Spleen (tissue), 11 donors: ENCODE data around the gene BMP6. TPM values are rescaled to one million over a fixed set of nuclear protein-coding genes. Genes with fewer than 3 reads are reported as not detected.

Source experiments
- DNase-seq: peaks from one replicate; pipeline ENCODE4 v3.0.0-alpha.2; 2020
- H3K27ac ChIP-seq, 8 donors: fragments of 200-600 bp; sonication (generic) in 7 of 8; 1 replicate in 4 of 8; 2 replicates in 4 of 8; pipeline versions ENCODE4 v1.5.0 to v1.8.0; 2016 to 2021; ENCODE audit warnings: inconsistent platforms in 4 of 8, mild to moderate bottlenecking in 4 of 8, moderate library complexity in 1 of 8
- H3K27me3 ChIP-seq, 7 donors: fragments of 200-600 bp; sonication (generic) in 6 of 7; replicated peaks in 1 of 7; 1 replicate in 4 of 7; 2 replicates in 3 of 7; pipeline versions ENCODE4 v1.5.0 to v1.8.0; 2016 to 2021; ENCODE audit warnings: inconsistent platforms in 3 of 7, mild to moderate bottlenecking in 1 of 7
- H3K36me3 ChIP-seq, 6 donors: fragments of 200-600 bp; sonication (generic) in 5 of 6; 1 replicate in 4 of 6; 2 replicates in 2 of 6; pipeline versions ENCODE4 v1.5.0 to v1.8.0; 2016 to 2021; ENCODE audit warnings: inconsistent platforms in 2 of 6
- H3K4me1 ChIP-seq, 6 donors: fragments of 200-600 bp; sonication (generic) in 5 of 6; 1 replicate in 3 of 6; 2 replicates in 3 of 6; pipeline versions ENCODE4 v1.5.0 to v1.8.0; 2016 to 2021; ENCODE audit warnings: inconsistent platforms in 3 of 6
- H3K4me3 ChIP-seq, 8 donors: fragments of 200-600 bp; sonication (generic) in 7 of 8; 1 replicate in 4 of 8; 2 replicates in 4 of 8; pipeline versions ENCODE4 v1.5.0 to v1.8.0; 2016 to 2021; ENCODE audit warnings: inconsistent platforms in 4 of 8, mild to moderate bottlenecking in 4 of 8, moderate library complexity in 2 of 8
- H3K9me3 ChIP-seq, 8 donors: fragments of 200-600 bp; sonication (generic) in 7 of 8; 1 replicate in 4 of 8; 2 replicates in 4 of 8; pipeline versions ENCODE4 v1.5.0 to v1.8.0; 2016 to 2021; ENCODE audit warnings: inconsistent platforms in 4 of 8
- POLR2A ChIP-seq, 3 donors: fragments of 450-650 bp; IDR thresholded peaks; one replicate each; pipeline ENCODE4 v1.5.1; 2017; ENCODE audit warnings: antibody characterized with exemption in 3 of 3, mild to moderate bottlenecking in 1 of 3
- POLR2AphosphoS5 ChIP-seq, 3 donors: sonication (generic); formaldehyde crosslinking; IDR thresholded peaks; one replicate each; pipeline ENCODE4 v1.5.1; 2017; ENCODE audit warnings: antibody characterized with exemption in 3 of 3
- WGBS, 5 donors: extraction: QIAGEN DNeasy Blood & Tissue Kit in 3 of 5; methylation state at CpG; one replicate each; pipeline versions ENCODE4 v1.1.5 to v1.1.7; 2013 to 2018; 5-methylcytosine and 5-hydroxymethylcytosine counted together
- intact Hi-C: fragments of 100-400 bp; cut with DNase I; formaldehyde crosslinking; loops from one replicate; pipeline ENCODE4 v1.15.0; 2023; ENCODE audit warnings: low total_unique reads
- polyA plus RNA-seq, 3 donors: library from polyadenylated mRNA; stranded (reverse); fragments of 200-250 nt; gene quantifications; one replicate each; pipeline ENCODE4 v1.2.1, GENCODE V29; 2013
- total RNA-seq, 7 donors: library from RNA; depleted of rRNA in 3 of 7; stranded (reverse); fragments of >200 nt in 3 of 7; fragmentation: NEBNext Ultra II Directional in 4 of 7; extraction: Animal tissue kit (Norgen Biotek cat#: 25700) in 4 of 7; gene quantifications; one replicate each; pipeline versions ENCODE4 v1.1.0 to v1.2.1, GENCODE V29; 2016 to 2021
- TF ChIP-seq, protein P1 (sequence below), 11 experiments: fragments of 200-600 bp in 7 of 11; fragments of 450-650 bp in 4 of 11; sonication (generic) in 4 of 11; IDR thresholded peaks in 8 of 11; conservative IDR thresholded peaks in 3 of 11; 1 replicate in 7 of 11; 2 replicates in 4 of 11; pipeline versions ENCODE4 v1.4.0 to v1.8.0; 2016 to 2021; ENCODE audit warnings: antibody characterized with exemption in 11 of 11, inconsistent platforms in 4 of 11, mild to moderate bottlenecking in 1 of 11
- donor health status: healthy with polysubstance abuse.
- donor health status: DM: no; HTN: no; CAD: no; lungs with moderate emphysema.
- donor health status: DM: no; HTN: no; CAD: no.
- donor health status: Bipolar disorder and iron deficiency.
- donor health status: healthy.
- donor health status: DM: no; HTN: no; CAD: no.
- donor health status: DM: yes; HTN: yes; CAD: no.

Gene BMP6
- total and polyA plus RNA-seq, 10 donors, result 0.58 to 6.9 (median 4.8) TPM

DNA sequence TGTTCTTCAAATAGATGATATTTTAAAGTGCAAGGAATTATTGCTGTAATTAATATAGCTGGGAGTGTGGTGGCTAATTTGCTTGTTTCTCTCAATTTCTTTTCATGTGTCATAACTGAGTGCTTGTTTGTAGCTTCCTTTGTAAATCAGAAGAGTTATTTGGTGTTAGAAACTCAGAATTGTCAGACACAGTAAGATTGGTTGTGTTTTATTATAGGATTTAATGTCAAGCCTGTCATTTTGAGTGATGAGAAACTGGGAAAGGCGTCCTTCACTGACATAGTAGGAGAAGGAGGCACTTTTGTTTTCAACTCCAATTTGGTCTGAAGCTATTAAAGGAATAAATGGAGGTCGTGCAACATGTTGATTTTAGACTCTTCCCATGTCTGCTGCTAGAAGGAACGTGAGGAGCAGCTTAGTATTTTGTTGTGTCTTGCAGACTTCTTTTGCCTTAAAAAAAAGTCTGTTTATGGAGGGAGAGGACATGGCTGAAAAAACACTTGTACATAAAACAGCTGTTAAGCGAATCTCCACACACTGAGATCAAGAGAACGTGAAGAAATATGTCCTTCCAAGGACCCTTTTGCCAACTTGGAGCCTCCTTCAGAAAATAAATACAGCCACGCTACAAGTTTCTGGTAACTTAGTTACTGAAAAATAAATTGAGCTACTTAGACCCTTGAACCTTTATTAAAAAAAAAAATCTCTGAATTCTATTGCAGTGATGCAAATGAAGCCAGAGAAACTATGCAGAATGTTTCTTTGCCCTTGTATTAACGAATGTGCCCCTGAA lies 59.5 kb downstream of the BMP6 start:
- WGBS, 5 donors, result 63 to 78% (median 69%) methylated on average over 7 of the region's 7 CpGs
- Histone ChIP-seq H3K27ac (peak overlapping the region in 6 of 8 donors; percentile 17 to 48 (median 31)), H3K27me3 (no peaks in the 10 kb centered on the region), H3K9me3 (no peaks in the 10 kb centered on the region), H3K4me3 (no peak overlapping the region), H3K36me3 (no peaks in the 10 kb centered on the region), H3K4me1 (peaks cover 0 to 22% (median 6%) of the 10 kb centered on the region in 6 donors)
- intact Hi-C loops, result no loop called here
- no peak for DNase-seq
- TF ChIP-seq, protein P1, sequence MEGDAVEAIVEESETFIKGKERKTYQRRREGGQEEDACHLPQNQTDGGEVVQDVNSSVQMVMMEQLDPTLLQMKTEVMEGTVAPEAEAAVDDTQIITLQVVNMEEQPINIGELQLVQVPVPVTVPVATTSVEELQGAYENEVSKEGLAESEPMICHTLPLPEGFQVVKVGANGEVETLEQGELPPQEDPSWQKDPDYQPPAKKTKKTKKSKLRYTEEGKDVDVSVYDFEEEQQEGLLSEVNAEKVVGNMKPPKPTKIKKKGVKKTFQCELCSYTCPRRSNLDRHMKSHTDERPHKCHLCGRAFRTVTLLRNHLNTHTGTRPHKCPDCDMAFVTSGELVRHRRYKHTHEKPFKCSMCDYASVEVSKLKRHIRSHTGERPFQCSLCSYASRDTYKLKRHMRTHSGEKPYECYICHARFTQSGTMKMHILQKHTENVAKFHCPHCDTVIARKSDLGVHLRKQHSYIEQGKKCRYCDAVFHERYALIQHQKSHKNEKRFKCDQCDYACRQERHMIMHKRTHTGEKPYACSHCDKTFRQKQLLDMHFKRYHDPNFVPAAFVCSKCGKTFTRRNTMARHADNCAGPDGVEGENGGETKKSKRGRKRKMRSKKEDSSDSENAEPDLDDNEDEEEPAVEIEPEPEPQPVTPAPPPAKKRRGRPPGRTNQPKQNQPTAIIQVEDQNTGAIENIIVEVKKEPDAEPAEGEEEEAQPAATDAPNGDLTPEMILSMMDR (IDR thresholded peaks at IDR 0.05 in 8 of 11, conservative IDR thresholded peaks at IDR 0.05 in 3 of 11), result no peak
- no peak for TF ChIP-seq POLR2AphosphoS5 (IDR thresholded peaks at IDR 0.05)
- TF ChIP-seq POLR2A (IDR thresholded peaks at IDR 0.05), result no peak

DNA sequence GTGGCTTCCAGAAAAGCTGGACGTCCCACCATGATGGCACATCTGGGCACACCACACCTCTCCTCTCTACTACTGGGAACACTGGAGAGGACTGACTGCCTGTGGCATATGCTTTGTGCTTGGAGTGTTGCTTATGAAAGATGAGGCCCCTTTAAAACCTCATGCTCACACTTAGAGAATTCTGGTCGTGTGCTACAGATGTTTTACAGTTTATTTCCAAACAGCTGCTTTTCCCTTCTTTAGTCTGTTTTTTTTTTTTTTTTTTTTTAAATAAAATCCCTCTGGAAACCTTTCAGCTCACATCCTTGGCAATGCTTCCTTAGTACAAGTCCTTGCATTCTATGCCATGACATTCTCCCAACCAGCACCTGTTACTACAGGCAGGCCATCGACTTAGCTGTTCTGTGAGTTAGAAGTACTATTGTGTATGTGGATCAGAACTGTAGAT lies 60.3 kb downstream of the BMP6 start:
- H3K4me1 ChIP-seq, result peaks cover 0 to 22% (median 6%) of the 10 kb centered on the region in 6 donors
- no peaks in the 10 kb centered on the region for H3K27me3 ChIP-seq
- intact Hi-C loops, result no loop called here
- no peaks in the 10 kb centered on the region for H3K9me3 ChIP-seq
- TF ChIP-seq POLR2A (IDR thresholded peaks at IDR 0.05) (no peak), POLR2AphosphoS5 (IDR thresholded peaks at IDR 0.05) (no peak)
- TF ChIP-seq, protein P1 (IDR thresholded peaks at IDR 0.05 in 8 of 11, conservative IDR thresholded peaks at IDR 0.05 in 3 of 11), result no peak
- no peaks in the 10 kb centered on the region for H3K36me3 ChIP-seq
- H3K4me3 ChIP-seq, result no peak overlapping the region
- no peak for DNase-seq
- 70 to 78% (median 75%) methylated on average over 3 of the region's 3 CpGs for whole genome bisulfite sequencing, 5 donors
- peak overlapping the region in 5 of 8 donors; percentile 10 to 48 (median 31) for H3K27ac ChIP-seq

DNA sequence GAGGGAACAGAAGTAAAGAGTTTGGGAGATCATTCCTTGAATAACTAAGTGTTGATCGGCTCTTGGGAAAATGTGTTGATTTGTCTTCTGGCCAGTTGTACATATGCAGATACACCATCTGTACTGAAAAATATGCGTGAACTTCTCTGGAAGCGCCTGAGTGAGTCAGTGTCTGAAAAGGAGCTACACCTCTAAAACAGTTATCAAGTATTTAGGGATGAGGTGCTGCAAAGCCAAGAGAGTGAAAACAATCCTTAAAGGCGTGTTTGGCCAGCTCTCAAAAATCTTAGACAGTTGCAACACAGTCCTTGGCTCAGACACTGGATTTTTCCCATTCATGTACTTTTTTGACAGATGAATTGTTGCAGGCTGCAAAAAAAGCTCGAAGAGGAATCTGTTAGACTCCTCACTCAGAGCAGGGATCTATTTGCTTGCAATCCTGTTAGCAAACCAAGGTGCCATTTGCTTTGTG lies 61.3 kb downstream of the BMP6 start:
- DNase-seq, result no peak
- TF ChIP-seq, protein P1 (IDR thresholded peaks at IDR 0.05 in 8 of 11, conservative IDR thresholded peaks at IDR 0.05 in 3 of 11), result no peak
- TF ChIP-seq POLR2AphosphoS5 (IDR thresholded peaks at IDR 0.05), result peak in 1 of 3 donors; percentile 15
- H3K4me3 ChIP-seq, result no peak overlapping the region
- peaks cover 0 to 22% (median 6%) of the 10 kb centered on the region in 6 donors for H3K4me1 ChIP-seq
- no peaks in the 10 kb centered on the region for H3K9me3 ChIP-seq
- intact Hi-C loops, result no loop called here
- WGBS, 5 donors, result 73 to 81% (median 80%) methylated on average over 5 of the region's 5 CpGs
- peak overlapping the region in 3 of 8 donors; percentile 2 to 36 (median 5) for H3K27ac ChIP-seq
- H3K36me3 ChIP-seq, result no peaks in the 10 kb centered on the region
- no peaks in the 10 kb centered on the region for H3K27me3 ChIP-seq

DNA sequence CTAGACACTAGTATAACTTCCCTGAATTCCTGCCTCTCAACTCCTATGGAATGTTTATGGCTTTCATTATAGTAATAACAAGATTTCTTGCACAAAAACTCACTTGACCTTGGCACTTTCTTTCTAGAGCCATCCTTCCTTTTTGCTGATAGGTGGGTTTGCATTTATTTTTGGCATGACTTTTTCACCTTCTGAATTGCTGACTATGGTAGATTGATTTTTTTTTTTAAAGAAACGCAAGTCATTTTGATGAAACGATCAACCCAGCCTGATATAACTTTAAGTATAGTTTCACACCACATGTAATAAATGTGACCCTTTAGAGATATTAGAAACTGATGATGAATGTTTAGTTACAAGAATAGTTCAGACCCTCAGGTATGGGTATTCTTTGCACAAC lies 61.8 kb downstream of the BMP6 start:
- H3K36me3 ChIP-seq, result no peaks in the 10 kb centered on the region
- H3K27me3 ChIP-seq, result no peaks in the 10 kb centered on the region
- no peak overlapping the region for H3K27ac ChIP-seq
- 61 to 90% (median 76%) methylated on average over 2 of the region's 2 CpGs for WGBS, 5 donors
- intact Hi-C loops, result no loop called here
- H3K4me3 ChIP-seq, result no peak overlapping the region
- no peak for DNase-seq
- no peaks in the 10 kb centered on the region for H3K9me3 ChIP-seq
- TF ChIP-seq, protein P1 (IDR thresholded peaks at IDR 0.05 in 8 of 11, conservative IDR thresholded peaks at IDR 0.05 in 3 of 11), result no peak
- no peak for TF ChIP-seq POLR2AphosphoS5 (IDR thresholded peaks at IDR 0.05)
- TF ChIP-seq POLR2A (IDR thresholded peaks at IDR 0.05), result no peak
- peaks cover 0 to 22% (median 6%) of the 10 kb centered on the region in 6 donors for H3K4me1 ChIP-seq
